Hematopoietic multipotent progenitor cell treated with erythropoietin and hydrocortisone succinate and interleukin-3 and kit ligand, for 15 days (in vitro differentiated cells): ENCODE data around the gene FADD.
A peak's percentile ranks its signal among the peaks of the same experiment; 100 is the strongest.

Experiments
- DNase-seq: peaks from one replicate; pipeline ENCODE4 v3.0.0-alpha.2; 2015; ENCODE audit warnings: low spot score

Gene FADD, protein sequence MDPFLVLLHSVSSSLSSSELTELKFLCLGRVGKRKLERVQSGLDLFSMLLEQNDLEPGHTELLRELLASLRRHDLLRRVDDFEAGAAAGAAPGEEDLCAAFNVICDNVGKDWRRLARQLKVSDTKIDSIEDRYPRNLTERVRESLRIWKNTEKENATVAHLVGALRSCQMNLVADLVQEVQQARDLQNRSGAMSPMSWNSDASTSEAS

DNA sequence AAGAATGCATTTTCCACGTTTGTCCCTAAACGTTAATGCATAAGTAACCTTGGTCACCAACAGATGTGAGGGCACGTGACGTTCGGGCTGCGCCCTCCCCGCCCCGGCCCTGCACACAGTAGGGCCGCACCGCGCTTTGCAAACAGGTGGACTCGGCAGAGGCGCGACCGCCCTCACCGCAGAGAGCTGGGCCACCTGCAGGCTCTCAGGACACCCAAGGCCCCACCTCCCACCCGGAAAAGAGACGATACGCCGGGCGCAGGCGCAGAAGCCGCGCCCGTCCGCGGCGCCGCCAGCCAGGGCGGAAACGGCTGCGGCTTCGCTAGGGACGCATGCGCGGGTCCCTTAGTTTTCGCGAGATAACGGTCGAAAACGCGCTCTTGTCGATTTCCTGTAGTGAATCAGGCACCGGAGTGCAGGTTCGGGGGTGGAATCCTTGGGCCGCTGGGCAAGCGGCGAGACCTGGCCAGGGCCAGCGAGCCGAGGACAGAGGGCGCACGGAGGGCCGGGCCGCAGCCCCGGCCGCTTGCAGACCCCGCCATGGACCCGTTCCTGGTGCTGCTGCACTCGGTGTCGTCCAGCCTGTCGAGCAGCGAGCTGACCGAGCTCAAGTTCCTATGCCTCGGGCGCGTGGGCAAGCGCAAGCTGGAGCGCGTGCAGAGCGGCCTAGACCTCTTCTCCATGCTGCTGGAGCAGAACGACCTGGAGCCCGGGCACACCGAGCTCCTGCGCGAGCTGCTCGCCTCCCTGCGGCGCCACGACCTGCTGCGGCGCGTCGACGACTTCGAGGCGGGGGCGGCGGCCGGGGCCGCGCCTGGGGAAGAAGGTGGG, at the start of gene FADD:
Gene FADD, plus strand, starts transcription at position 377 of the 831 bp plus-strand sequence. Its CDS starts 164 bp downstream, at position 541.
- peak; percentile 91 for DNase-seq

DNA sequence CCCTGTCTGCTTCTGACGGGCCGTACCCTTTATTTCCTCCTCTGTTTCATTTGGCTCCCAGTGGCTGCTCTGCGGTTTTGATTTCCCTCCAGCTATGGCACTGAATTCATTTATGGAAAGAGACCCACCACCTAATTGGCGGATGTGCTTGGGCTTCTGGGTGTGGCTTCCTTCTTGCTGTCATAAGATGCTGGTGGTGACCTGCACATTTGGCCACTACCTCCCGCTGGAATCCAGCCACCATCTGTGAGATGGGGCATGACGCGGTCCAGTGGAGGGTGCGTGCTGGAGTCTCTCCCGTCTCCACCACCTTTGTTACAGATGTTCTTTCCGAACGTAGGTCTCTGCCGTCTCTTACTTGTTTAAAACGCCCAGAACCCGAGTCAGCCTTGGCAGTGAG, 47.7 kb upstream of the FADD start:
- DNase-seq, result no peak

DNA sequence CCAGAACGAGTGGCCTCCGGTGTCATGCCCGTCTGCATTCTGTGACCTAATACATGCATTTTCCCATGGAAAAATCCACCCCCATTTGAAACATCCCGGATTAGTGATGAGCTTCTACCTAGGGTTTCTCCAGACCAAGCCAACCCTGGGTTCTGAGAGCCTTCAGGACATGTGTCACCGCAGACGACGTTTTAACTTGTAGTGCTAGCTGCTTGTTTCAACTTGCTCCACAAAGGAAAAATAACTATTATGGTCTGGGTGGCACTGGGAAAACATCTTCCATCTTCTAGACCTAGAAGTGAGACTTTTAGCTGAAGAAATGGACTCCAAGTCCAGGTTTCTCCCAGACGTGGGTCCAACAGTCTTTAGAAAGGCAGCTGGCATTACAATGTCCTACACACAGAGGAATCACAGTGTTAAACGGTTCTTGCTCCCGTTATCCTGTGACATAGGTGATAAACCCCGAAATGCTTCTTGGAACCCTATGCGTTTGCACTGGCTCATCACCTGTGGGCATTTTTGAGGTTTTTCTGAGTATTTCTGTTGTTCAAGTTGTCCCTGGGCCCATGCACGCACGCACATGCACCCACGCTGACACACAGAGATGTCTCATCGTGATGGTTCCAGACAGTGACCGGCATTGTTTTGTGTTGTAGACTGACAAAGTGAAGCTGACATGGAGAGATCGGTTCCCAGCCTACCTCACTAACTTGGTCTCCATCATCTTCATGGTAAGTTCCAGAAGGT, 46.6 kb upstream of the FADD start:
- DNase-seq, result no peak

DNA sequence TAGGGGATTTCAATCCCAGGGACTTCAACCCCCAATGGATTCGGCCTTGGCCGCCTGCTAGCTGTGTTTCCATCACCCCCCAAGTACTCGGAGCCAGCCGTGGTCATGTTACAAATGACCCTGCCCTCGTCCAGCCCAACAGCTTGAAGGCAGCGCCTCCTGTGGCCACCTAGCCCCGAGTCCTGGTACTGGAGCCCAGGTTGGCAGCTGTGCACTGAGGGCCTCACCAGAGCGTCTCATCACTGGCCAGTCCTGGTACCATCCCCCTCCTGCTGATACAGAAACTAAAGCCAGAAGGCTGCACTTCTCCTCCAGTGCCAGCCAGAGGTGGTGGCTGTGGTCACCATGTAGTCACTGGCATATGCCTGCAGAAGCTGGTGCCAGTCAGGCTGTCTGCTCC, 44.9 kb upstream of the FADD start:
- DNase-seq, result no peak

DNA sequence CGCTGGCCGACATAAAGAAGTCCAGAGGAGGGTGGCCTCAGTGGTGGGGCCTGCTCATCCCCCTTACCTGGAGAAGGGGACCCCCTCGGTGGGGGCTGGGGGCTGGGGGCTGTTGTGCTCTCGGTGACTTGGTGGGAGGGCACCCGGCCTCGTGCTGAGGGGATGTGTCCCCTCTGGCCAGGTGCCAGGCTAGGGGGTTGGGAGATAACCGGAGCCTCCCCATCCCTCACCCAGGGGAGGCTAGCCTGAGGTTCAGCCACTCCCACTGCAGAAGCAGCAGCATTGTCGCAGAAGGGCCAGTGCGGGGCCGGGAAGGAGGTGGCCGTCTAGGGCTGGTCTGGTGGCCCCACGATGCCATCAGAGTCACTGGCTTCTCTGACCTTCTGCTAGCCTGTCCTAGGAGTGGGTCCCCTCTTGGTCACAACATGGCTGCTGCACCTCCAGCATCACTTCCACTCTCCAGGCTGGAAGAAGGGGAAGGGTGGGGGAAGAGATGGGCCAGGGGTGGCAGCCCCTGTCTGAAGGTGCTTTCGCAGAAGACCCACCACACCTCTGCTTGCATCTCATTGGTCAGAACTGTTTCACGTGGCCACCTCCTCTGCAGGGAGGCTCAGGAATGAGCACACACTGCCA, 44.2 kb upstream of the FADD start:
- no peak for DNase-seq

DNA sequence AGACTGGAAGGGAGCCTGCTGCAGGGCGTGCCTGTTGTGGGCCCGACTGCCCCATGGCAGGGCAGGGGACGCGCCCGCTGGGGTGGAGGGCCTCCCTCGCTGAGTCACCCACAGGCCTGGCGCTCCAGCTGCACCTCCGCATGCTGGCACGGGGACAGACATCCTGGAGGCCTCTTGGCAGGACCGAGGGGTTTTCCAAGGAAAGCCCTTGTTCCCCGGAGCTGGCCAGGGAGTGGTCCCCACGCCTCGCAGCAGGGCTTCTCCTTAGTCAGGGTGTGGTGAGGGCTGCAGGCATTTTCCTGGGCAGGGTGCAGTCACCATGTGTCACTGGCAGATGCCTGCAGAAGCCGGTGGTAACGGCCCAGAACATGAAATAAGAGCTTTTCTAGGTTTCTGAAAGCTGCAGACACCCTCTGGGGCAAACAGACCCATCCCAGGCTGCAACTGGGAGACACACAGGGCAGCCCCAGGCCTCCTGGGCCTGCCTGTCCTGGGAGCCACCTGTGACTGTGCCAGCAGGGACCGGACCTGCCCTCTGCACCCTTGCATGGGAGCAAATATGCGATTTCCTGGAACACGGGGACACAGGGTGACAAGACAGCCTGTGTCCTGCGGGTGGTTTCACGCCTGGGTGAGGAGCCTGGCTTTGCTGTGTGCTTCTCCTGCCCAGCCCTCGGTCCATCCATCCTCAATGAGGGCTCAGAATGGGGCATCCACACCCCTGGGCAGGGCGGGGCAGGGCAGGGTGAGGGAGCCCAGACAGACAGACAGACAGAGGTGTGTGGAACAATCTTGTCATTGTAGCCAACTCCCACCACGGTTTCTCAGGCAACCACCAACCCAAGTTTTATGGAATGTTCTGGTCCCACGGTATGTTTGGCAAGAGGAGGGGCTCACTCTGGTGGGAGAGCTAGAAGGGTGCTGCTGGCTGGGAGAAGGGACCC, 43.2 kb upstream of the FADD start:
- no peak for DNase-seq

DNA sequence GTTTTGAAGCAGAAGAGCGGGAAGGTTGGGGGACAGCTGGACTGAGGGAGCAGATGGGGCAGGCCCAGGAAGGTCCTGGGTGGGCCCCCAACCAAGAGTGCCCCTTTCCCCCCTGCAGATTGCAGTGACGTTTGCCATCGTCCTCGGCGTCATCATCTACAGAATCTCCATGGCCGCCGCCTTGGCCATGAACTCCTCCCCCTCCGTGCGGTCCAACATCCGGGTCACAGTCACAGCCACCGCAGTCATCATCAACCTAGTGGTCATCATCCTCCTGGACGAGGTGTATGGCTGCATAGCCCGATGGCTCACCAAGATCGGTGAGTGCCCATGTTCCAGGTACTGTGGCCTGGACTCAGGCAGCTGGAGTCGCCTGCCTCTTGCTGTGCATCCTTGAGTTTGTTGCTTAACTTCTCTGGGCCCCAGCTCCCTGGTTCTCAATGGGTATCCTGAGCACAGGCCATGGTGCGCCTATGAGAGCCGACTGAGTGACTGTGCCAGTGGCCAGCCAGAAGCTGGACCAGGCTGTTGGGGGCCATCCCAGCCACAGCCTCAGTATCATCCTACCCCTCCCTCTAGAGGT, 42.0 kb upstream of the FADD start:
- DNase-seq, result no peak

DNA sequence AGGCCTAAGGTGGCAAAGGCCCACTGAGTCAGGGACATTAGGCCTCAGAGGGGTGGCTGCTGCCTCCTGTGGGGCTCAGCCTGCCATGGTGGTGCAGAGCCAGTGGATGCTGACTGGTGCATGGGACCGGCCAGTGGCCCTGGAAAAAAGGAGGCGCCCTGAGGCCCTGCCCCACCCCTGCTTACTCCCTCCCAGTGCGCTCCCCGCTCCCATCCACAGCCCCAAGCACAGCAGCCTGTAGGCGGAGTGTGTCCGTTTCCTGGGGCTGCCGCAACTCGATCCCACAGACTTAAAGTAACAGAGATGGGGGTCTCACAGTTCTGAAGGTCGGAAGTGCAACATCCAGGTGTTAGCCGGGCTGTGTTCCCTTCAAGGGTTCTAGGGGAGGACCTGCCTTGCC, 38.4 kb upstream of the FADD start:
- no peak for DNase-seq

DNA sequence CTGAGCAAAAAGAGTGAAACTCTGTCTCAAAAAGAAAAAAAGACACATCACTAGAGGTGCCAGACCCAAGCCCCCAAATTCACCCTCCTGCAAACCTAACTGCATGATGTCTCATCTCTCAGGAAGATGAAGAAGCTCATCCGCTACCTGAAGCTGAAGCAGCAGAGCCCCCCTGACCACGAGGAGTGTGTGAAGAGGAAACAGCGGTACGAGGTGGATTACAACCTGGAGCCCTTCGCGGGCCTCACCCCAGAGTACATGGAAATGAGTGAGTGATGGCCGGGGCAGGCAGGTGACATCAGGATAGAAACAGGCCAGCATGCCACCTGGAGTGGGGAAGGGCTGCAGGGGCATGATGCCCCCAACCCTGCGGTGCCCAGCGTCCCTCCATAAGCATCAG, 36.0 kb upstream of the FADD start:
- no peak for DNase-seq

DNA sequence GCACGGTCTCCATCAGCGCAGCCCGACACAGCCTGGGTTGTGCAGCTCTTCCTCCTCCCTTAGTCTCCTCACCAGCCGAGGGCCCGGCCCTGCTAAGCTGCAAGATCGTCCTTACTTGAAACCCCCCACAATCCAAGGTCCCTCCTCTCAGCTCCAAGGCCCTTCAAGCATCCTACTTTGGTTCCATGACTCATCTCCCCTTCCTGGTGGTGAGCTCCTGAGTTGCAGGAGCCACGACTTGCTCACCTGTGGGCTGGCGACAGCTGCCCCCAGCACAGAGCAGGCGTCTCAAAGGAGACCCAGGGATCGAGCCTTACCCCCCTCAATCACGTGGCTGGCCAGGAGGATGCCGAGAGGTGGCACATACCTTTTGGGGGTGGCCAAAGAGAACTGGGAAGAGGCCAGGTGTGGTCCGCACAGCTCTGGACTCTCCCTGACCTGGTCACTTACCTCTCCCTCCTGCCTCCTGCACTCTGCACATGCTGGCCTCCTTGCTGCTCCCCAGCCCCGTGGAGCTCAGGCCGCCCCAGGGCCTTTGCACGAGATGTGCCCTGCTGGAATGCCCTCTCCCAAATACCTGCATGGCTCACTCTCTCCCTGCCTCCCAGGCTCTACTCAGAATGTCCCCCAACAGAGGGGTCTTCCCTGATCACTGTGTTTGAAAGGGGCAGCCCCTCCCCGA, 35.2 kb upstream of the FADD start:
- no peak for DNase-seq

DNA sequence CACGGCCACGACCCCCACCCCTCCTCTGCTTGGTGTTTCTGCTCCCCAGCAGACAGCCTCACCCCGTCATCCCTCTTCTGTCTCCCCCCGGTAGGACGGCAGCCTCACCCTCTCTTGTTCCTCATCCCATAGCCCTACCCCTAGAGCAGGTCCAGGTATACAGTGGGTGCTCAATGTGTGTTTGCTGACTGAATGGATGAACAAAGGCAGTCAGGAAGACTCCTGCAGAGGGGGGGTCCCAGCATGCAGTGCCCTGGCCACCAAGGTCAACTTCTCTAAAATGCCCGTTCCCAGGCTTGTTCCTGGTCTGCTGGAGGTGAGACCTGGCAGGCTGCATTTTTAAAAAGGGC, 34.7 kb upstream of the FADD start:
- no peak for DNase-seq

DNA sequence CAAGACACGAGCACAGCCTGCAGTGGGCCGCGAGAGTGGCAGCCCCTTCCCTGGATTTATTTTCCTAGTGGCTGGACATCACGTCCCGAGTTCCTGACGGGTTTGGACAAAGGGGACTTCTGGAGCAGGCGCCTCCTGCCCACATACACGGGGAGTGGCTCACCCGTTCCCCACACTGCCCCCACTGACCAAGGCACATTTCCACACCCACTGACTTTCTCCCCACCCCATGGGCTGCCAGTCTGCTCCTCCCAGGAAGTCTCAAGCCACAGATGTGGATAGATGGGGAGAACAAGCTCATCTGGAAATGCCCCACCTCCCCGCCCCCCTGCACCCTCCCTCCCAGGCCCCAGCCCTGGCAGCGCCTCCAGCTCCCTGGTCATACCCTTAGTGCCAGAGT, 34.0 kb upstream of the FADD start:
- DNase-seq, result no peak

DNA sequence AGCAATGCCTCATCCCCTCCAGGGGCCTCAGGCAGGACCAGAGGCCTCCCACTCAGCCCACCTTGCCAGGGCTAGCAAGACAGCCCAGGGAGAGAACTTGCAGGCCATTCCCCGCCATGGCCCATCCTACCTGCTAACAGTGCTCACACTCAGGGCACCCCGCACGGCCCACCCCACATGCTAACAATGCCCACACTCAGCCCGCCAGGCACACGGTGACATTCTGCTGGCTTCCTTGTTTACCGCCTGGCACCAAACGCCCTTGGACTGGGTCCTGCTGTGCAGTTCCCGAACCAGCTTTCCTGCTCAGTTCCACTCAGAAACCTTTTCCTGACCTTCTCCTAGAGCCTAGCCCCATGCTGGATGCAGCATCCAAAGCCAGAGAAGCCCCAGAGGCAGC, 33.5 kb upstream of the FADD start:
- DNase-seq, result no peak

DNA sequence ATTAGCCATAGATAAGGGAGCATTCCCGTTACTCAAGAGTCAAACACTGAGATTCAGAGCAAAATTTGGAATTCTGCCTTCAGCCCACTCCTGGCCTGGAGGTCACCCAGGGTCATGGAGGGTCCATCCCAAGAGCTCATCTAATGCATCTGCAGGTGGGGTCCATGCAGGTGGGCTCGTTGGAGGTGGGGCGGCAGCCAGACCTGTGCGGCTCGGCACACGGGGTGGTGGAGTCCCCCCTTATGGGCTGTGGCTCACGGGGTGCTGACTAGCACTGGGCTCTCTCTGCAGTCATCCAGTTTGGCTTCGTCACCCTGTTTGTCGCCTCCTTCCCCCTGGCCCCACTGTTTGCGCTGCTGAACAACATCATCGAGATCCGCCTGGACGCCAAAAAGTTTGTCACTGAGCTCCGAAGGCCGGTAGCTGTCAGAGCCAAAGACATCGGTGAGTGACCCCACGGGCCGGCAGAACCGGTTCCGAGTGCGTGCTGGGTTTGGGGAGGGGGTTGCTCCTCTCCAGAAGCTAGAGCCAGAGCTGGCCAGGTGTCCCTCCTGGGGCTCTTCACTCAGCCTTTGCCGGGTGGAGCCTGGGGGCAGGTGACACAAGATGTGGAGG, 32.4 kb upstream of the FADD start:
- no peak for DNase-seq

DNA sequence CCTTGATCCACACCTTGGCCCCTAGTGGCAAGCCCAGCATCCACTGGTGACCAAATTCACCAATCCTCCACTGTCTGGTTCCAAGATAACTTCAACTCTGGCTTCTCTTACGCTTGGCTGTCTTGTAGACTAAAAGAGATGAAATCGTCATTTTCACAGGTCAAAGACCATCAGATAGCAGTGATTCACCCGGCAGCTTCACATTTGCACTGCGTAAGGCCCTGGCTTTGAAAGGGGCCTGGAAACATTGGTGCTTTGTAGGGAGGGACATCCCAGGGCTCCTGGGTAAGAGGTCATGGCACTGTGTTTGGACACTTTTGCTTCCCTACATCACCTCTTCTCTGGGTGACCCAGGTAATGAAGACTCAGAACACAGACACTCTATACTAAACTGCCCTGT, 30.1 kb upstream of the FADD start:
- DNase-seq, result no peak

DNA sequence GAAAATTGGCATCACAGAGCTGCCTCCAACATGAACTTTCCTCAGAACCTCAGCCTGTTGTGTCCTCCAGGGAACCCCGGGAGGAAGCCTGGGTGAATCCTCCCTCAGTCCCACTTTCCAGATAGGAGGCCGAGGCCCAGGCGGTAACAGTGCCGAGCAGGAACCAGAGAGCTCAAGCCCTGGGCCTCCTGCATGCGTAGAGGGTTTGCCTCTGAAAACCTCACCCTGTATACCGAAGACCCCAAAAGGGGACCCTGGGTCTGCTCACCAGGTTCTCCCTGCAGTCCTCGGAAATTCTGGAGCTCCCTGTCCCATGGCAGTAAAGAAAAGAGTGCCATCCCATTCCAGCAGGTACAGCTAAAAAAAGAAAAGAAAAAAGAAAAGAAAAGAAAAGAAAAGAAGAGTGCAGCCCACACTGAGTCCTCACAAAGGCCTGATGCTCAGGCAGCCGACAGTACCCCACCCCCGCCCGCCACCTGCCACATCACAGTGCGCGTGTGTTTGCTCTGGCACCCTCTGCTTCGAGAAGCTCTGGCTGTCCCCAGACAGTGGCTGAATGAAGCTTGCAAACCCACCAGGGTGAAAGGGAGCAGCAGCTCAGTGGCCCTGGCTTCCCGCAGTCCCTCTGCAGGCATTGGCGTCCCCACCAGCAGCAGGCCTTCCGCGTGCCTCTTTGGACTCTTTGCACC, 28.4 kb upstream of the FADD start:
- DNase-seq, result no peak

DNA sequence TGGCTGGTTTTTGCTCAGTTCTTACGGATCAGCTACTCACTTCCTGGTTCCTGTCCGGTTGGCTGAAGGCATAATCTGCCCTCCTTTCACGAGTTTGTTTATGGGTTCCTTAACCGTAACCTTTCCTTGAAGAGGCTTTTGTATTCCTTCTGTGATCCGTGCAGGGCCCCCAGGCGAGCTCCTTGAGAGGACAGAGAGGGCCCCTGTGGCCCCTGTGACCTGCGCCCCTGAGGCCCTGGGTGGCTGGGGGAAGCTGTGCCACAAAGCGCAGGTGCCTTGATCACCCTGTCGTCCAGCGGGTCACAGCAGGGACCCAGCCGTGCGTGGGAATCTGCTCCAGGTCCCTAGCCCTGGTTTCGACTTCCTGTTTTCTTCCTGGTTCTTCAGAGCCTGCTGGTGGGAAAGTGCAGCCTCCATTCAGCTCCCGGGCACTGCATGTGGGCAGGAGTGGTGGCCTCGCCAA, 27.8 kb upstream of the FADD start:
- no peak for DNase-seq

DNA sequence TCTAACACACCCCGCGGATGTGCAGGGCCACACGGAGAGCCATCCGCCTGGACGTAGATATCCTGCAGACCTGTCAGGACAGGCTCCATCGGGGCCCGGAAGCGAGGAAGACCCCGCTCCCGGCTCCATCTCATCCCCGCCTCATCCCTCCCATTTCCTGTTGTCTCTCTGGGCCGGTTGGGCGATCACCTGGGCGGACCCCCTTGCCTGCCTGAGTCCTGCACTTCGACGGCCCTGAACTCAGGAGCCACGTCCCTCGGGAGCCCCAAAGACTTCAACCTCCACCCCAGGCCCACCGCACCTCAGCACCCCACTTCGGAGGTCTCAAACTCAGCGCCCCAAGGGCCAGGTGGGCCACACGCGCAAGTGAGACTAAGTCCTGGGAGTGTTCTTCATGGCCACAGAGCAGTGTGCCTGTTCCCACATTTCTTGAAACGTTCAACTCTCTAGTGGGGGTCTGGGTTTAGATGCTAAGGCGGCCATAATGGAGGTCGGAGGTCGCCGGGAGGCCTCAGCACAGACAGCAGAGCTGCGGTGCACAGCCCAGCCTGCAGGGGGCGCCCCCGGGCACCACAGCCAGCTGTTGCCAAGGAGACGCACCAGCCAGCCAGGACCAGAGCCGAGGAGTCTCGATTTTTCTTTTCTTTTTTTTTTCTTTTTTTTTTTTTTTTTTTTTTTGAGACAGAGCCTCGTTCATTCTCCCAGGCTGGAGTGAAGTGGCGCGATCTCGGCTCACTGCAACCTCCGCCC, 26.0 kb upstream of the FADD start:
- peak; percentile 63 for DNase-seq

DNA sequence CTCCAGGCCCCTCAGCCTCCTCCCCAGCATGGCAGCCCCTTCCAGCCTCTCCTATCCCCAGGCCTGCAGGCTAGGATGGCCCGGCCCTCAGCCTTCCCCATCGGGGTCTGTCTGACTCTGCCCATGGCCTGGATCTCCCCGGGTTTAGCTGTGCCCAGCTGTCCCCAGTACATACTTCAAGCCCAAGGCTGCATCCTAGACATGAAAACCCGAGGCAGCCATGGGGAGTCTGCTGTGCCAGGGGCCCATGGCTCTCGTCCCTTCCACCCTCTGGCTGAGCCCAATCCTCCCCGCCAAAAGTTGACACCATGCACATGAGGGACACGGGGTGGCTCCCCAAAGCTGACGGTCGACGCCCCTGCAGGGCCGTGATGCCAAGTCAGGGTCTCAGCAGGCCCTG, 22.2 kb upstream of the FADD start:
- DNase-seq, result no peak
